DOHH2 (cell line): ENCODE results near the gene GPR75.

Experiments used
- CTCF ChIP-seq: fragments of 200-600 bp; sonication (generic); IDR thresholded peaks from one replicate; pipeline ENCODE4 v1.5.1; 2014; ENCODE audit warnings: antibody characterized with exemption, mild to moderate bottlenecking, low read depth, low read length; ENCODE audit not compliant: poor library complexity, severe bottlenecking
- EZH2phosphoT487 ChIP-seq: fragments of 200-600 bp; sonication (generic); IDR thresholded peaks from 2 replicates; pipeline ENCODE4 v1.6.1; 2017; ENCODE audit warnings: borderline replicate concordance, mild to moderate bottlenecking, antibody characterized with exemption, low read length, moderate library complexity, mixed read lengths

DNA sequence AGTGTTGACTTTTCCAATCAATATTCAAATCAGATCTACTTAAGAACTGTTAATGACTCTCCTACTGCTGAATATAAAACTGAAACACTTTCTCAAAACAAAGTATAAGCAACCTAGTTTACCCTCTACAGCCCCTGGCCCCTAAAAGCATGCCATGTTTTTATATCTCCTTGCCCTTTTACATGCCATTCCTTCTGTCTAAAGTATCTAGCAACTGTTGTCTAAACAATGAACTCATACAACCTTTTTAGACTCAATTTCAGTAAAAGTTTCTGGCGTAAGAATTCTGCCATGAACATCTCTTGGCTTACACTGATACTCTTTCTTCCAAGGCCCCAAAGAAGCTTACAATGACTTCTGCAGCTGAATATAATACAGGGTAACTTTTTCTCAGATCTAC, 47.8 kb upstream of the GPR75 start:
- TF ChIP-seq CTCF = no peak
- no peak for TF ChIP-seq EZH2phosphoT487
